Colonic mucosa (tissue), 4 donors: ENCODE data around the gene UMOD. TPM values are rescaled to one million over a fixed set of nuclear protein-coding genes. Genes with fewer than 3 reads are reported as not detected.

Source experiments
- DNase-seq: peaks from one replicate; pipeline ENCODE4 v3.0.0-alpha.2; 2020
- H3K27ac ChIP-seq: fragments of 200-600 bp; one replicate; pipeline ENCODE4 v1.8.0; 2021
- H3K27me3 ChIP-seq: fragments of 200-600 bp; one replicate; pipeline ENCODE4 v1.8.0; 2021
- H3K36me3 ChIP-seq: fragments of 200-600 bp; one replicate; pipeline ENCODE4 v1.8.0; 2021
- H3K4me1 ChIP-seq: fragments of 200-600 bp; one replicate; pipeline ENCODE4 v1.8.0; 2021; ENCODE audit warnings: mild to moderate bottlenecking
- H3K4me3 ChIP-seq: fragments of 200-600 bp; one replicate; pipeline ENCODE4 v1.8.0; 2021
- H3K9ac ChIP-seq, 2 donors: one replicate each; pipeline ENCODE4 v1.7.0; 2013; ENCODE audit warnings: control low read depth in 2 of 2, low read depth in 2 of 2, low read length in 2 of 2
- H3K9me3 ChIP-seq: fragments of 200-600 bp; one replicate; pipeline ENCODE4 v1.8.0; 2021
- intact Hi-C: fragments of 100-400 bp; cut with DNase I; formaldehyde crosslinking; loops from one replicate; pipeline ENCODE4 v1.14.1; 2022
- total RNA-seq, 2 donors: library from RNA; stranded (reverse); fragmentation: NEBNext Ultra II Directional in 1 of 2; extraction: Animal tissue kit (Norgen Biotek cat#: 25700) in 1 of 2; gene quantifications; one replicate each; pipeline ENCODE4 v1.2.1, GENCODE V29; 2021
- TF ChIP-seq, protein P1 (sequence below): fragments of 200-600 bp; IDR thresholded peaks from one replicate; pipeline ENCODE4 v1.8.0; 2022; ENCODE audit warnings: antibody characterized with exemption, mild to moderate bottlenecking
- donor health status: healthy.
- donor health status: DM: no; HTN: no; CAD: no.
- donor health status: DM: no; HTN: no; CAD: no.

The UMOD gene
- total RNA-seq, 2 donors from 2014 or later, result not detected

DNA sequence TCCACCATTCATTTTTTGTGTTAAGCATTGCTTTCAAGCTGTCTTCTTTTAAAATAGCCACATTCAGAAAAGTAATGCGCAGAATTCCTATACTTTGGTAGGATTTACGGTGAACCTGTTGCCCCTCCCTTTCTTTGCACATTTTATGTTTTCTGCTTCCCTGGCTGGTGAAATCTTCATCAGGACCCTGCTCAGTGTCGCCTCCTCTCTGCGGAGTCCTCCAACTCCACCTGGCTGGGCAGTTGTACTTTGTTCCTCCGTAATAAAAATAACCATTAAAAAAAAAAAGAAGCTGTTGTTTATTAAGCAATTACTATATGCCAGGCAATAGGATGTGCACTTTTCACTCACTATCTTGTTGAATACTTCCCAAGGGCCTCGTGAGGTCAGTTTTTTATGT, 2.9 kb downstream of the UMOD start:
- TF ChIP-seq, protein P1, sequence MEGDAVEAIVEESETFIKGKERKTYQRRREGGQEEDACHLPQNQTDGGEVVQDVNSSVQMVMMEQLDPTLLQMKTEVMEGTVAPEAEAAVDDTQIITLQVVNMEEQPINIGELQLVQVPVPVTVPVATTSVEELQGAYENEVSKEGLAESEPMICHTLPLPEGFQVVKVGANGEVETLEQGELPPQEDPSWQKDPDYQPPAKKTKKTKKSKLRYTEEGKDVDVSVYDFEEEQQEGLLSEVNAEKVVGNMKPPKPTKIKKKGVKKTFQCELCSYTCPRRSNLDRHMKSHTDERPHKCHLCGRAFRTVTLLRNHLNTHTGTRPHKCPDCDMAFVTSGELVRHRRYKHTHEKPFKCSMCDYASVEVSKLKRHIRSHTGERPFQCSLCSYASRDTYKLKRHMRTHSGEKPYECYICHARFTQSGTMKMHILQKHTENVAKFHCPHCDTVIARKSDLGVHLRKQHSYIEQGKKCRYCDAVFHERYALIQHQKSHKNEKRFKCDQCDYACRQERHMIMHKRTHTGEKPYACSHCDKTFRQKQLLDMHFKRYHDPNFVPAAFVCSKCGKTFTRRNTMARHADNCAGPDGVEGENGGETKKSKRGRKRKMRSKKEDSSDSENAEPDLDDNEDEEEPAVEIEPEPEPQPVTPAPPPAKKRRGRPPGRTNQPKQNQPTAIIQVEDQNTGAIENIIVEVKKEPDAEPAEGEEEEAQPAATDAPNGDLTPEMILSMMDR, result no peak
- Histone ChIP-seq H3K4me3 (no peak overlapping the region), H3K36me3 (no peaks in the 10 kb centered on the region), H3K27me3 (no peaks in the 10 kb centered on the region), H3K27ac (no peak overlapping the region), H3K9ac (no peak overlapping the region), H3K4me1 (no peaks in the 10 kb centered on the region), H3K9me3 (no peaks in the 10 kb centered on the region)
- no peak for DNase-seq
- intact Hi-C loops, result no loop called here

DNA sequence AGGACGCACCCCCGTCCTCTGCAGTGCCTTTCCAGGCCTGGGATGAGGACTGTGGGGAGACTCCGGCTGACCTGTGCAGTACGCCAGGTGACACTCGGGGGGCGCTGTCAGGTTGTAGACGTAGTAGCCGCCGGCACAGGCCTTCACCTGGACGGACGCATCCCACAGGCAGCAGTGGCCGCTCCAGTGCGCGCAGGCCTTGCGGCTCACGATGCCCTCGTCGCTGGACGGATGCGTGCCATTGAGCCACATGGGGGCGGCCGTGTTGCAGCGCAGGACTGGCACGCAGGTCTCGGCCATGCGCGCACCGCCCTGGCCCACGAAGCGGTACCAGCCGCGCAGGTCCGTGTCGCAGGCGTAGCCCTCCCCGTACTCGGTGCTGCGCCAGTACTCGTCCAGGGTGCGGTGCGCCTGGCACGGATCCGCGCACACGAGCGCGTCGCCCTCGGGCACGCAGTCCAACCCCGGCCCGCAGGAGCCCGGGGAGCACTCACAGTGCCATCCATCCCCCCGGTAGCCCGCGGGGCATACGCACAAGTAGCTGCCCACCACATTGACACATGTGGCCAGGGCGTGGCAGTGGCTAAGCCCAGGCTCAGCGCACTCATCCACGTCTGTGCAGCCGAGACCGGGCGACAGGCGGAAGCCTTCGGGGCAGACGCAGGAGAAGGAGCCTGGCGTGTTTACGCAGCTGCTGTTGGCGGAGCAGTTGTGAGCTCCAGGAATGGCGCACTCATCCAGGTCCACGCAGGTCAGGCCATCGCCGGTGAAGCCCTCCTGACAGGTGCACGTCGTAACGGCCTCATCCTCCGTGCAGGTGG, 3.9 kb downstream of the UMOD start:
- no peak overlapping the region for H3K4me3 ChIP-seq
- H3K4me1 ChIP-seq, result no peaks in the 10 kb centered on the region
- H3K27me3 ChIP-seq, result no peaks in the 10 kb centered on the region
- H3K36me3 ChIP-seq, result no peaks in the 10 kb centered on the region
- no peak overlapping the region for H3K9ac ChIP-seq
- TF ChIP-seq, protein P1, result no peak
- DNase-seq, result peak; percentile 25
- H3K27ac ChIP-seq, result no peak overlapping the region
- intact Hi-C loops, result no loop called here
- H3K9me3 ChIP-seq, result no peaks in the 10 kb centered on the region

- DNase-seq, result no peak
- Histone ChIP-seq H3K36me3 (no peaks in the 10 kb centered on the region), H3K4me1 (no peaks in the 10 kb centered on the region), H3K27ac (no peak overlapping the region), H3K9ac (no peak overlapping the region), H3K27me3 (no peaks in the 10 kb centered on the region), H3K9me3 (no peaks in the 10 kb centered on the region), H3K4me3 (no peak overlapping the region)
- TF ChIP-seq, protein P1, result no peak
- intact Hi-C loops, result no loop called here
Observed at GRCh38 chr16:20347666-20348364, 4.7 kb downstream of the UMOD start.

DNA sequence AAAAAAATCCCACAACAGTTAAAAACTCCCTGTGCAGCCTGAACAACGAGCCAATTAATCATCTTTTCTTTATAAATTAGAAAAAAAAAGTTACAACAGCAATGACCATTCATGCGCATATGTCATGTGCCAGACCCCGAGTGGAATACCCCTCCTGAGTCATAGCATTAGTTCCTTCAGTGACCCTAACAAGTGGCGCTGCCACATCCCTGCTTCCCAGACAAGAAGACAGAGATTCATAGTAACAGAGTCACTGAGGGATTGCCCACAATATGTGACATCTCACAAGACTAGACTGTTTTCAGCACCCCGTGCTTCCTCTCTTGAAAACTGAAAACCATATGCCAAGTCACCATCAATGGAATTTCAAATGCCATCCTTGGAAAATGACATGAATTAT, 7.9 kb downstream of the UMOD start:
- H3K4me3 ChIP-seq, result no peak overlapping the region
- no peak overlapping the region for H3K27ac ChIP-seq
- H3K36me3 ChIP-seq, result no peaks in the 10 kb centered on the region
- H3K9ac ChIP-seq, result no peak overlapping the region
- H3K9me3 ChIP-seq, result no peaks in the 10 kb centered on the region
- no peaks in the 10 kb centered on the region for H3K4me1 ChIP-seq
- TF ChIP-seq, protein P1, result no peak
- no peaks in the 10 kb centered on the region for H3K27me3 ChIP-seq
- intact Hi-C loops, result no loop called here
- no peak for DNase-seq

- no peak overlapping the region for H3K27ac ChIP-seq
- intact Hi-C loops, result no loop called here
- no peaks in the 10 kb centered on the region for H3K9me3 ChIP-seq
- H3K4me1 ChIP-seq, result no peaks in the 10 kb centered on the region
- no peak overlapping the region for H3K9ac ChIP-seq
- H3K4me3 ChIP-seq, result no peak overlapping the region
- TF ChIP-seq, protein P1, result no peak
- H3K36me3 ChIP-seq, result no peaks in the 10 kb centered on the region
- no peaks in the 10 kb centered on the region for H3K27me3 ChIP-seq
- DNase-seq, result no peak
Observed at GRCh38 chr16:20339744-20340143, 12.8 kb downstream of the UMOD start.
